Neuronal stem cell (in vitro differentiated cells): ENCODE data around the gene SPARCL1. TPM values are rescaled to one million over a fixed set of nuclear protein-coding genes. Genes with fewer than 3 reads are reported as not detected.
A peak's percentile ranks its signal among the peaks of the same experiment; 100 is the strongest.

ENCODE experiments used
- DNase-seq: peaks from one replicate; pipeline ENCODE4 v3.0.0-alpha.2; 2013; ENCODE audit warnings: low spot score
- H2AFZ ChIP-seq: one replicate; pipeline ENCODE4 v1.6.1; 2013; ENCODE audit warnings: mild to moderate bottlenecking, low read length, inconsistent platforms
- H2AK5ac ChIP-seq: 2 replicates; pipeline ENCODE4 v1.6.1; 2013; ENCODE audit warnings: low read depth, mild to moderate bottlenecking, inconsistent platforms, low read length, moderate library complexity, mixed read lengths
- H2BK120ac ChIP-seq: 2 replicates; pipeline ENCODE4 v1.6.1; 2013; ENCODE audit warnings: low read depth, mild to moderate bottlenecking, inconsistent platforms, low read length, moderate library complexity, mixed read lengths
- H2BK12ac ChIP-seq: one replicate; pipeline ENCODE4 v1.6.1; 2013; ENCODE audit warnings: low read length, inconsistent platforms
- H2BK15ac ChIP-seq: 2 replicates; pipeline ENCODE4 v1.6.1; 2013; ENCODE audit warnings: mild to moderate bottlenecking, low read length, inconsistent platforms, mixed read lengths
- H2BK5ac ChIP-seq: one replicate; pipeline ENCODE4 v1.6.1; 2013; ENCODE audit warnings: inconsistent platforms, mild to moderate bottlenecking, low read length, moderate library complexity
- H3K14ac ChIP-seq: one replicate; pipeline ENCODE4 v1.6.1; 2013; ENCODE audit warnings: low read length, inconsistent platforms
- H3K18ac ChIP-seq: 2 replicates; pipeline ENCODE4 v1.6.1; 2013; ENCODE audit warnings: low read length, inconsistent platforms
- H3K23ac ChIP-seq: 2 replicates; pipeline ENCODE4 v1.6.1; 2013; ENCODE audit warnings: low read depth, mild to moderate bottlenecking, mixed read lengths, low read length, inconsistent platforms; ENCODE audit not compliant: poor library complexity
- H3K27ac ChIP-seq: replicated peaks from 3 replicates; pipeline ENCODE4 v1.5.1; 2013; ENCODE audit warnings: low read length, inconsistent platforms
- H3K27me3 ChIP-seq, 3 experiments: 2 replicates each; pipeline ENCODE4 v1.6.1; 2013; ENCODE audit warnings: low read length in 3 of 3, mild to moderate bottlenecking in 2 of 3, inconsistent platforms in 1 of 3, low read depth in 1 of 3, mixed read lengths in 1 of 3, moderate library complexity in 1 of 3; ENCODE audit not compliant: control insufficient read depth in 3 of 3, insufficient read depth in 3 of 3
- H3K36me3 ChIP-seq, 2 donors: replicated peaks in 1 of 2; 2 replicates each; pipeline ENCODE4 v1.6.1; 2013; ENCODE audit warnings: low read length in 2 of 2; ENCODE audit not compliant: control insufficient read depth in 2 of 2, insufficient read depth in 2 of 2
- H3K4ac ChIP-seq: 2 replicates; pipeline ENCODE4 v1.6.1; 2013; ENCODE audit warnings: inconsistent platforms, mild to moderate bottlenecking, low read length, moderate library complexity
- H3K4me1 ChIP-seq, 2 donors: 1 replicate in 1 of 2; 2 replicates in 1 of 2; pipeline ENCODE4 v1.6.1; 2013; ENCODE audit warnings: low read length in 2 of 2, low read depth in 1 of 2; ENCODE audit not compliant: control insufficient read depth in 2 of 2, insufficient read depth in 1 of 2
- H3K4me2 ChIP-seq: one replicate; pipeline ENCODE4 v1.6.1; 2013; ENCODE audit warnings: mild to moderate bottlenecking, low read length, inconsistent platforms; ENCODE audit not compliant: insufficient read depth, poor library complexity, severe bottlenecking
- H3K4me3 ChIP-seq, 2 donors: 2 replicates each; pipeline ENCODE4 v1.5.1; 2013; ENCODE audit warnings: low read length in 2 of 2, mild to moderate bottlenecking in 2 of 2, inconsistent platforms in 1 of 2, moderate library complexity in 1 of 2
- H3K79me1 ChIP-seq: one replicate; pipeline ENCODE4 v1.6.1; 2013; ENCODE audit warnings: low read depth, mild to moderate bottlenecking, inconsistent platforms, low read length, moderate library complexity
- H3K9ac ChIP-seq: one replicate; pipeline ENCODE4 v1.6.1; 2013; ENCODE audit warnings: mild to moderate bottlenecking, low read depth, low read length, inconsistent platforms; ENCODE audit not compliant: poor library complexity
- H3K9me3 ChIP-seq, 2 donors: replicated peaks in 1 of 2; 2 replicates each; pipeline versions ENCODE3 to v1.6.1; 2013; ENCODE audit warnings: low read length in 2 of 2, mild to moderate bottlenecking in 2 of 2, inconsistent platforms in 1 of 2, low read depth in 1 of 2, mixed read lengths in 1 of 2, moderate library complexity in 1 of 2; ENCODE audit not compliant: control insufficient read depth in 2 of 2, insufficient read depth in 1 of 2
- H4K8ac ChIP-seq: one replicate; pipeline ENCODE4 v1.6.1; 2013; ENCODE audit warnings: low read depth, mild to moderate bottlenecking, inconsistent platforms, low read length, moderate library complexity
- H4K91ac ChIP-seq: one replicate; pipeline ENCODE4 v1.6.1; 2013; ENCODE audit warnings: low read length, low read depth, mild to moderate bottlenecking, inconsistent platforms; ENCODE audit not compliant: poor library complexity
- WGBS, 2 donors: extraction: QIAGEN DNeasy Blood & Tissue Kit; methylation state at CpG; one replicate each; pipeline ENCODE4 v1.1.7; 2013; ENCODE audit warnings: missing lambda C conversion rate in 2 of 2, mixed read lengths in 1 of 2; ENCODE audit not compliant: insufficient read length in 2 of 2, insufficient replicate concordance in 1 of 2; ENCODE audit errors: extremely low coverage in 2 of 2; 5-methylcytosine and 5-hydroxymethylcytosine counted together
- polyA plus RNA-seq, 2 experiments: library from polyadenylated mRNA; stranded (reverse); fragments of 200-250 nt; gene quantifications; one replicate each; pipeline ENCODE4 v1.2.3, GENCODE V29; 2013

Gene SPARCL1
- 0.01 TPM for polyA plus RNA-seq (2013, experiment 1 of 2)
- 0.08 TPM for polyA plus RNA-seq (2013, experiment 2 of 2)

- H3K27ac ChIP-seq, result no peak within 1 kb of the TSS
- H2BK15ac ChIP-seq, result no peak within 1 kb of the TSS
- H3K9me3 ChIP-seq, result peaks cover 0 to 7% of the 10 kb centered on the region in 2 donors
- no peak within 1 kb of the TSS for H2BK12ac ChIP-seq
- H3K79me1 ChIP-seq, result no peaks in the 10 kb centered on the region
- no peak within 1 kb of the TSS for H3K4ac ChIP-seq
- WGBS, 2 donors, result no CpG with 5 or more reads among the region's 4 CpGs
- H3K23ac ChIP-seq, result no peak within 1 kb of the TSS
- H4K91ac ChIP-seq, result no peak within 1 kb of the TSS
- H3K4me3 ChIP-seq, result no peak within 1 kb of the TSS
- H3K9ac ChIP-seq, result no peak within 1 kb of the TSS
- H3K27me3 ChIP-seq, result no peaks in the 10 kb centered on the region
- H3K14ac ChIP-seq, result no peak within 1 kb of the TSS
- H3K18ac ChIP-seq, result no peak within 1 kb of the TSS
- no peak within 1 kb of the TSS for H2BK5ac ChIP-seq
- H3K4me2 ChIP-seq, result no peak within 1 kb of the TSS
- H2BK120ac ChIP-seq, result no peak within 1 kb of the TSS
- H4K8ac ChIP-seq, result no peak within 1 kb of the TSS
- H3K4me1 ChIP-seq, result peaks cover 4 to 44% of the 10 kb centered on the region in 2 donors
- H2AK5ac ChIP-seq, result no peak within 1 kb of the TSS
- no peak for DNase-seq
- no peaks in the 10 kb centered on the region for H3K36me3 ChIP-seq
- peak within 1 kb of the TSS; percentile 82 for H2AFZ ChIP-seq
These were observed at the start of gene SPARCL1 for GRCh38 chr4:87529187-87529586. Gene SPARCL1 (minus strand): TSS chr4:87529376. CDS start chr4:87499574, 29,802 bp downstream.

DNA sequence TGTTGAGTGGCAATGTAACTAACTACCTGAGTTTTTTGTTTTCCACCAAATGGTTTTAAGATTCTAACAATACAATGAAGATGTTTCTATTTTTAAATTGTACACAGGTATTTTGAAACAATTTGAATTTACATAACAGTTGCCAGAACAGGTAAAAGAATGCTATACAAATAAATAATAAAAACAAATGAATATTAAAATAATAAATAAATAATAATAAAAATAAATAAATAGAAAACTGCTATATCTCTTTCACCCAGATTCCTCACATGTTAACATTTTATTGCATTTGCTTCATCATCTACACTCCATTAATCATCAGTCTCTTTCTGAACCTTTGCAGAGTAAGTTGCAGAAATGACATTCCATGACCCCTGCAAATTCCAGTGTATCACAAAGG, 46.8 kb upstream of the SPARCL1 start:
- Histone ChIP-seq H3K27me3 (no peaks in the 10 kb centered on the region), H3K9me3 (peaks cover 0 to 3% of the 10 kb centered on the region in 2 donors), H2BK12ac (no peak overlapping the region), H2AK5ac (no peak overlapping the region), H2BK5ac (no peak overlapping the region), H2BK15ac (no peak overlapping the region), H3K4me2 (no peak overlapping the region), H3K18ac (no peak overlapping the region), H3K4me1 (no peaks in the 10 kb centered on the region), H2BK120ac (no peak overlapping the region), H3K4me3 (no peak overlapping the region), H3K4ac (no peak overlapping the region), H3K36me3 (no peaks in the 10 kb centered on the region), H3K79me1 (no peaks in the 10 kb centered on the region), H4K91ac (no peak overlapping the region), H3K27ac (no peak overlapping the region), H2AFZ (no peak overlapping the region), H3K14ac (no peak overlapping the region), H4K8ac (no peak overlapping the region), H3K23ac (no peak overlapping the region), H3K9ac (no peak overlapping the region)
- no peak for DNase-seq

GRCh38 chr4:87575408-87575807, 46.2 kb upstream of the SPARCL1 start:
- Histone ChIP-seq H2BK12ac (no peak overlapping the region), H3K4me2 (no peak overlapping the region), H2AK5ac (no peak overlapping the region), H3K9ac (no peak overlapping the region), H3K36me3 (no peaks in the 10 kb centered on the region), H3K9me3 (peaks cover 0 to 3% of the 10 kb centered on the region in 2 donors), H3K18ac (no peak overlapping the region), H2BK5ac (no peak overlapping the region), H3K4me3 (no peak overlapping the region), H2AFZ (no peak overlapping the region), H2BK120ac (no peak overlapping the region), H2BK15ac (no peak overlapping the region), H3K4me1 (no peaks in the 10 kb centered on the region), H3K14ac (no peak overlapping the region), H3K27ac (no peak overlapping the region), H3K79me1 (no peaks in the 10 kb centered on the region), H3K27me3 (no peaks in the 10 kb centered on the region), H3K23ac (no peak overlapping the region), H4K8ac (no peak overlapping the region), H3K4ac (no peak overlapping the region), H4K91ac (no peak overlapping the region)
- DNase-seq, result no peak
- WGBS, 2 donors, result no CpG with 5 or more reads among the region's 1 CpG

DNA sequence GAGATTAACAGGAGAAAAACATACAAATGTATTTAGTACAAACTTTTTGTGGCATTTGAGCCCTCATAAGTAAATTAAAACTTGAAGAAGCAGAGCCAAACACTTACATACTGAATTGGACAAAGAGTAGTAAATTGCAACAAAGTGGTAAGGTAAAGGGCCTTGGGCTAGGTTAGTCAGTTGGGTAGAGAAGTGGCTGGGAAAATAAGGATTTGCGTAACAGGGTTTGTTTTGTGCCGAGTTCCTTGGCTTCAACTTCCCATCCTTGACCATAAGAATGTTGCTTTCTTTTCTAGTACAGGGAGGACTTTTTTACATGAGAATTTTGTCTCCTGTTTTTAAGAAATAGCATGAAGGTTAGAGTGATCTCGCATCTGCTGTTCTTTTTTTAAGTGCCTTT, 45.8 kb upstream of the SPARCL1 start:
- no peak overlapping the region for H3K4me2 ChIP-seq
- H2BK120ac ChIP-seq, result no peak overlapping the region
- H3K4ac ChIP-seq, result no peak overlapping the region
- no peak overlapping the region for H2AK5ac ChIP-seq
- no peak overlapping the region for H2AFZ ChIP-seq
- no peaks in the 10 kb centered on the region for H3K79me1 ChIP-seq
- DNase-seq, result no peak
- H3K27me3 ChIP-seq, result no peaks in the 10 kb centered on the region
- no peak overlapping the region for H2BK12ac ChIP-seq
- H3K36me3 ChIP-seq, result no peaks in the 10 kb centered on the region
- no CpG with 5 or more reads among the region's 3 CpGs for WGBS, 2 donors
- H2BK5ac ChIP-seq, result no peak overlapping the region
- no peak overlapping the region for H3K23ac ChIP-seq
- no peak overlapping the region for H3K18ac ChIP-seq
- no peak overlapping the region for H4K8ac ChIP-seq
- no peak overlapping the region for H3K4me3 ChIP-seq
- H2BK15ac ChIP-seq, result no peak overlapping the region
- no peak overlapping the region for H3K9ac ChIP-seq
- H4K91ac ChIP-seq, result no peak overlapping the region
- no peaks in the 10 kb centered on the region for H3K4me1 ChIP-seq
- H3K14ac ChIP-seq, result no peak overlapping the region
- peaks cover 0 to 3% of the 10 kb centered on the region in 2 donors for H3K9me3 ChIP-seq
- H3K27ac ChIP-seq, result no peak overlapping the region
